GM12864 (cell line): Measurements from ENCODE around the gene DSCAML1.

Source experiments
- DNase-seq: peaks from one replicate; pipeline ENCODE4 v3.0.0-alpha.2; 2011; ENCODE audit warnings: low read depth
- H3K4me3 ChIP-seq: 2 replicates; pipeline ENCODE4 v1.5.1; 2011; ENCODE audit warnings: mild to moderate bottlenecking, low read depth, low read length, control low read depth
- CTCF ChIP-seq: IDR thresholded peaks from 2 replicates; pipeline ENCODE4 v1.5.1; 2011; ENCODE audit warnings: low read depth, mild to moderate bottlenecking, moderate library complexity, low read length, control low read depth, inconsistent platforms; ENCODE audit errors: missing control alignments

Gene DSCAML1

DNA sequence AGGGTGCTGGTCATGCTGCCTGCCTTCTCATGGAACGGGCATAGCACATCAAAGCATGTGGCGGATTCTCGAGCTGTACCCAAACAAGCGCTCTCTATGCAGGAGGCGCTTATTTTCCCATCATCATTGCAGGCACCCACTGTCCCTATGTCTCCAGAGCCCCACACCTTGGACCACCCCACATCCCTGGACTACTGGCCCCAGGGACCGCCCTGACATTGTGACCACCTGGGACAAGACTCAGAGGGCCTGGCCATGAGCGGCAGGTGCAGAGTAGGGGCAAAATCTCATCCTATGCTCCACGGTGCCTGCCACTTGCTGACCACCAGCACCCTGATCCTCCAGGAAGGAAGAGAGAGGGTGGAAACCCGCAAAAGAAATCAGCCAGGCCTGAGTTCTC is 170.4 kb downstream of the DSCAML1 start:
- H3K4me3 ChIP-seq = no peak overlapping the region
- no peak for TF ChIP-seq CTCF
- DNase-seq = no peak

GRCh38 chr11:117625237-117625636 is 171.8 kb downstream of the DSCAML1 start:
- no peak for TF ChIP-seq CTCF
- H3K4me3 ChIP-seq = no peak overlapping the region
- DNase-seq = no peak

DNA sequence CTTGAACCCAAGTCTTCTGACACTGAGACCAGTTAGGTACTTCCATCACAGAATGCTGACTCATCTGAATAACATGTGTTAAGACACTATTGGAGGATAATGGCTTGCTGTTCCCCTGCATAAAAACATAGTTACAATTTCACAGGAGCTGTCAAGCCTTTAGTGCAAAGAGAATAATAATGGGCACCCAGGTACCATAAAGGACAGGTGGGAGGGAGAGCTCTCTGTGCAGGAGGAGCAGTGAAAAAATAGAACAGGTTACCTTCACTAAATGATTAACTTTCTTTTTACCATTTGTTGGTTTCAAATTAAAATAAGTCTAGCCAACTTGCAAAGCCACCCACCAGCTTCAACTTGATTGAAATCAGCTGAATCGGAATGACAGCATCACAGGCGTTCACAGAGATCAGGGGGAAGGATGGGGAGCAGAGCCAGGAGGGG is 173.2 kb downstream of the DSCAML1 start:
- TF ChIP-seq CTCF = no peak
- no peak for DNase-seq
- no peak overlapping the region for H3K4me3 ChIP-seq

- TF ChIP-seq CTCF = peak; percentile 58
- no peak overlapping the region for H3K4me3 ChIP-seq
- no peak for DNase-seq
Observed at GRCh38 chr11:117621226-117621625, 175.8 kb downstream of the DSCAML1 start.

DNA sequence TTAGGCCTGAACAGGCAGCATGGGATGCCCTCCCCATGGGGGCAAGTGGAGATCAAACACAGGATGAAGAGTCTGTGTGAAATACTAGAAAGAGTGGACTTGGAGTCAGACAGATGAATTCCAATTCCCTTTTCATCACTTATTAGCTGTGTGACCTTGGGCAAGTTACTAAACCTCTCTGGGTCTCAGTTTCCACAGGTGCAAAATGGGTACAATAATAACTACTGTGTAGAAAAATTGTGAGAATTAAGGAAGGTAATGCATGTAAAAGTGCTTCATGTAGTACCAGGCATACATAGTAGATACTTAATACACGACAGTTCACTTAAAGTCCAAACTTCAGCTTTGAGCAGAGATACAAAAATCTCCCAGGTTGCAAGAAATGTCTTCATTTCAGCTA is 176.4 kb downstream of the DSCAML1 start:
- DNase-seq = no peak
- TF ChIP-seq CTCF = no peak
- H3K4me3 ChIP-seq = no peak overlapping the region

GRCh38 chr11:117620086-117620485 is 176.9 kb downstream of the DSCAML1 start:
- DNase-seq = no peak
- TF ChIP-seq CTCF = no peak
- no peak overlapping the region for H3K4me3 ChIP-seq

- no peak overlapping the region for H3K4me3 ChIP-seq
- no peak for TF ChIP-seq CTCF
- no peak for DNase-seq
Observed at GRCh38 chr11:117619661-117620060, 177.4 kb downstream of the DSCAML1 start.
